PC-3 (cell line): Measurements from ENCODE around the gene PGBD2. TPM values are rescaled to one million over a fixed set of nuclear protein-coding genes. Genes with fewer than 3 reads are reported as not detected.
"Not testable (repeated sequence)": the region's sequence is repeated elsewhere in the genome, so short reads cannot be mapped to it uniquely, and the experiment has no call there.

Source experiments
- ATAC-seq: fragments of 200-7000 bp; cut with Tn5 transposase; 2 replicates; pipeline ENCODE4 v1.9.1; 2020; ENCODE audit warnings: mild to moderate bottlenecking, moderate library complexity
- BruUV-seq: library from RNA; stranded (reverse); fragments of 400-500 nt; replicated peaks from 2 replicates; lab custom pipeline; 2021; lab: Mats Ljungman, UMichigan
- CTCF ChIA-PET: fragments of 300-600 bp; sonication (Branson Sonifier 250); formaldehyde crosslinking; loops from one replicate; lab custom pipeline; 2022; ENCODE audit warnings: antibody characterized with exemption; lab: Charles Lee
- POLR2A ChIA-PET: fragments of 300-600 bp; sonication (Branson Sonifier 250); formaldehyde crosslinking; loops from one replicate; lab custom pipeline; 2022; ENCODE audit warnings: antibody characterized with exemption; ENCODE audit not compliant: unreplicated experiment; lab: Charles Lee
- DNase-seq: peaks from one replicate; pipeline ENCODE4 v3.0.0-alpha.2; 2015
- H2AFZ ChIP-seq: fragments of 300-600 bp; sonication (generic); 2 replicates; pipeline ENCODE4 v1.6.0; 2016; ENCODE audit warnings: antibody characterized with exemption, low read length
- H3F3A ChIP-seq: fragments of 300-600 bp; sonication (generic); one replicate; pipeline ENCODE4 v1.6.0; 2017; ENCODE audit warnings: antibody characterized with exemption, low read length, control low read depth, mild to moderate bottlenecking; ENCODE audit not compliant: unreplicated experiment
- H3K27ac ChIP-seq: fragments of 300-600 bp; sonication (generic); 2 replicates; pipeline ENCODE4 v1.5.1; 2016; ENCODE audit warnings: mild to moderate bottlenecking, low read length
- H3K27me3 ChIP-seq: fragments of 300-600 bp; sonication (generic); 2 replicates; pipeline ENCODE4 v1.6.1; 2016; ENCODE audit warnings: low read length, mixed read lengths
- H3K36me3 ChIP-seq: fragments of 300-600 bp; sonication (generic); 2 replicates; pipeline ENCODE4 v1.6.1; 2016; ENCODE audit warnings: low read depth, mixed run types, low read length, mixed read lengths
- H3K4me1 ChIP-seq: fragments of 300-600 bp; sonication (generic); 2 replicates; pipeline ENCODE4 v1.5.1; 2016; ENCODE audit warnings: low read length; ENCODE audit not compliant: insufficient read depth
- H3K4me2 ChIP-seq: fragments of 300-600 bp; sonication (generic); 2 replicates; pipeline ENCODE4 v1.6.0; 2016; ENCODE audit warnings: low read length
- H3K4me3 ChIP-seq: fragments of 300-600 bp; sonication (generic); 2 replicates; pipeline ENCODE4 v1.5.1; 2016; ENCODE audit warnings: mild to moderate bottlenecking, low read length, mixed read lengths
- H3K79me2 ChIP-seq: fragments of 300-600 bp; sonication (generic); 2 replicates; pipeline ENCODE4 v1.6.1; 2017; ENCODE audit warnings: low read length, mixed read lengths
- H3K9ac ChIP-seq: fragments of 300-600 bp; sonication (generic); 2 replicates; pipeline ENCODE4 v1.6.0; 2016; ENCODE audit warnings: mild to moderate bottlenecking, low read length
- H3K9me2 ChIP-seq: fragments of 300-600 bp; sonication (generic); replicated peaks from 2 replicates; pipeline ENCODE4 v1.6.1; 2016; ENCODE audit warnings: mixed run types, low read length, mixed read lengths
- H3K9me3 ChIP-seq: fragments of 300-600 bp; sonication (generic); 2 replicates; pipeline ENCODE4 v1.6.1; 2016; ENCODE audit warnings: low read length, mixed read lengths
- H4K20me1 ChIP-seq: fragments of 300-600 bp; sonication (generic); 2 replicates; pipeline ENCODE4 v1.6.1; 2016; ENCODE audit warnings: low read length, mixed read lengths
- EZH2 ChIP-seq: fragments of 300-600 bp; sonication (generic); IDR thresholded peaks from one replicate; pipeline ENCODE4 v1.6.1; 2017; ENCODE audit warnings: antibody characterized with exemption, mild to moderate bottlenecking, low read length; ENCODE audit not compliant: unreplicated experiment
- EZH2phosphoT487 ChIP-seq: fragments of 300-600 bp; sonication (generic); IDR thresholded peaks from 2 replicates; pipeline ENCODE4 v1.6.1; 2018; ENCODE audit warnings: mild to moderate bottlenecking, antibody characterized with exemption, low read length, borderline replicate concordance
- intact Hi-C: fragments of 100-400 bp; cut with micrococcal nuclease; formaldehyde crosslinking; loops from 2 replicates; pipeline ENCODE4 v1.9.0; 2023
- total RNA-seq: library from RNA; depleted of rRNA; stranded (reverse); fragments of >200 nt; gene quantifications from 2 replicates; pipeline ENCODE4 v1.2.3, GENCODE V29; 2014
- TF ChIP-seq, protein P1 (sequence below): fragments of 300-600 bp; sonication (generic); conservative IDR thresholded peaks from 2 replicates; pipeline ENCODE4 v1.5.1; 2017; ENCODE audit warnings: antibody characterized with exemption, low read depth, mild to moderate bottlenecking, low read length

The PGBD2 gene
- total RNA-seq, 1 experiment from 2014 or later = 6.5 TPM

GRCh38 chr1:248926401-248927182, 20.6 kb downstream of the PGBD2 start:
- peak; percentile 90 for DNase-seq
- CTCF ChIA-PET = interaction anchor here (0.6 kb wide), 1 partner anchor 101 kb away, joined by 11 read pairs; the partner anchor contains the start of gene SH3BP5L

GRCh38 chr1:248927283-248927682, 21.2 kb downstream of the PGBD2 start:
- H3K27me3 ChIP-seq, POLR2A ChIA-PET, H3K9ac ChIP-seq, H3K9me2 ChIP-seq, H3K9me3 ChIP-seq, ATAC-seq, CTCF ChIA-PET, H3F3A ChIP-seq, H2AFZ ChIP-seq, intact Hi-C loops, BruUV-seq, DNase-seq, H3K36me3 ChIP-seq, H3K4me3 ChIP-seq, H4K20me1 ChIP-seq, H3K79me2 ChIP-seq: not testable (repeated sequence)
- peak overlapping the region; percentile 89 for H3K27ac ChIP-seq
- peaks cover 29% of the 10 kb centered on the region for H3K4me1 ChIP-seq
- H3K4me2 ChIP-seq = peak overlapping the region; percentile 70

More at GRCh38 chr1:248926401-248927182, 20.6 kb downstream of the PGBD2 start:
- Histone ChIP-seq H4K20me1 (no peaks in the 10 kb centered on the region), H3K79me2 (no peaks in the 10 kb centered on the region), H3K9me3 (no peaks in the 10 kb centered on the region), H2AFZ (peak overlapping the region; percentile 40; the same call in 1 of the 2 replicates), H3K4me2 (peak overlapping the region; percentile 70), H3K4me3 (peak overlapping the region; percentile 36), H3K9ac (peak overlapping the region; percentile 58), H3K4me1 (peaks cover 29% of the 10 kb centered on the region), H3F3A (no peaks in the 10 kb centered on the region), H3K9me2 (no peaks in the 10 kb centered on the region), H3K27me3 (no peaks in the 10 kb centered on the region), H3K36me3 (no peaks in the 10 kb centered on the region), H3K27ac (peak overlapping the region; percentile 89)
- POLR2A ChIA-PET = interaction anchor here (0.9 kb wide), 1 partner anchor 89 kb away, joined by 3 read pairs; the partner anchor contains the start of gene ZNF672
- intact Hi-C loops = no loop called here
- no peak for TF ChIP-seq EZH2phosphoT487
- TF ChIP-seq, protein P1, sequence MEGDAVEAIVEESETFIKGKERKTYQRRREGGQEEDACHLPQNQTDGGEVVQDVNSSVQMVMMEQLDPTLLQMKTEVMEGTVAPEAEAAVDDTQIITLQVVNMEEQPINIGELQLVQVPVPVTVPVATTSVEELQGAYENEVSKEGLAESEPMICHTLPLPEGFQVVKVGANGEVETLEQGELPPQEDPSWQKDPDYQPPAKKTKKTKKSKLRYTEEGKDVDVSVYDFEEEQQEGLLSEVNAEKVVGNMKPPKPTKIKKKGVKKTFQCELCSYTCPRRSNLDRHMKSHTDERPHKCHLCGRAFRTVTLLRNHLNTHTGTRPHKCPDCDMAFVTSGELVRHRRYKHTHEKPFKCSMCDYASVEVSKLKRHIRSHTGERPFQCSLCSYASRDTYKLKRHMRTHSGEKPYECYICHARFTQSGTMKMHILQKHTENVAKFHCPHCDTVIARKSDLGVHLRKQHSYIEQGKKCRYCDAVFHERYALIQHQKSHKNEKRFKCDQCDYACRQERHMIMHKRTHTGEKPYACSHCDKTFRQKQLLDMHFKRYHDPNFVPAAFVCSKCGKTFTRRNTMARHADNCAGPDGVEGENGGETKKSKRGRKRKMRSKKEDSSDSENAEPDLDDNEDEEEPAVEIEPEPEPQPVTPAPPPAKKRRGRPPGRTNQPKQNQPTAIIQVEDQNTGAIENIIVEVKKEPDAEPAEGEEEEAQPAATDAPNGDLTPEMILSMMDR = no peak
- TF ChIP-seq EZH2 = no peak
- ATAC-seq = peak; percentile 54
- BruUV-seq = no TSS peak

- intact Hi-C loops, H3K9me3 ChIP-seq, H3K36me3 ChIP-seq, H3K9me2 ChIP-seq, ATAC-seq, H3K79me2 ChIP-seq, DNase-seq, H3K4me2 ChIP-seq, H4K20me1 ChIP-seq, H3K27ac ChIP-seq, POLR2A ChIA-PET, H3K27me3 ChIP-seq, H2AFZ ChIP-seq, H3K9ac ChIP-seq, BruUV-seq, H3K4me3 ChIP-seq, CTCF ChIA-PET, H3F3A ChIP-seq: not testable (repeated sequence)
- peaks cover 29% of the 10 kb centered on the region for H3K4me1 ChIP-seq
Measured at GRCh38 chr1:248928122-248928521, 22.1 kb downstream of the PGBD2 start.

DNA sequence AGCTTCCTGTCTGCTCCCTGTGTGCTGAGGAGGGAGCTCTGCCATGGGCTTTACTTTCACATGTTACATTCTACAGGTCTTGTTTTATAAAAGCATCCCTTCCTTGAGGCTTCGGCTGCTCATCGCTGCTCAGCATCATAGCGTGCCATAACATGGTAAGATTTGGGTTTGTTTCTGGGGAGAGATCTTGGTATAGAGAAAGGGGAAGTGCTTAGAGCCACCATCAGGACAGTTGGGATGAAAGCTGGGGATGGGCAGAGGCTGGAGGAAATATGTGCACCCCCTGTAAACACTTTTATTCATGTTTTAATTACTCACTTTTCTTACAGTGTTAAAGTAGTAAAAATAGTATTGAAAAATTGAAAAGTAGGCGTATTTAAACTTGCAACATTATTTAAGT, 24.0 kb downstream of the PGBD2 start:
- CTCF ChIA-PET, H3K4me2 ChIP-seq, POLR2A ChIA-PET, BruUV-seq, H3K27me3 ChIP-seq, H3K9me3 ChIP-seq, H4K20me1 ChIP-seq, H3K9ac ChIP-seq, H3K79me2 ChIP-seq, intact Hi-C loops, DNase-seq, H3K27ac ChIP-seq, ATAC-seq, H3F3A ChIP-seq, H2AFZ ChIP-seq, H3K4me3 ChIP-seq, H3K9me2 ChIP-seq, H3K36me3 ChIP-seq: not testable (repeated sequence)
- H3K4me1 ChIP-seq = peaks cover 21% of the 10 kb centered on the region

GRCh38 chr1:248938173-248938809, 32.3 kb downstream of the PGBD2 start:
- H3K4me1 ChIP-seq, H4K20me1 ChIP-seq, H3K4me3 ChIP-seq, H3K9me3 ChIP-seq, intact Hi-C loops, H3K27ac ChIP-seq, DNase-seq, CTCF ChIA-PET, H3K79me2 ChIP-seq, H3K27me3 ChIP-seq, POLR2A ChIA-PET, H3K9me2 ChIP-seq, H2AFZ ChIP-seq, ATAC-seq, H3F3A ChIP-seq, H3K4me2 ChIP-seq, BruUV-seq, H3K9ac ChIP-seq, H3K36me3 ChIP-seq: not testable (repeated sequence)
